Activated CD4-positive, alpha-beta T cell treated with anti-CD3 and anti-CD28 coated beads for 36 hours (primary cell): ENCODE data around the gene AP1M2. TPM values are rescaled to one million over a fixed set of nuclear protein-coding genes. Genes with fewer than 3 reads are reported as not detected.

Experiments used
- microRNA-seq: library from miRNA; unstranded; fragments of <30 nt; microRNA quantifications from one replicate; pipeline ENCODE4 v1.2.0, GENCODE V29; 2021; ENCODE audit warnings: borderline replicate concordance
- total RNA-seq, 2 experiments: library from RNA; stranded (reverse); gene quantifications; one replicate each; pipeline ENCODE4 v1.2.3, GENCODE V29; 2021

AP1M2 gene
- total RNA-seq, 2 experiments from 2014 or later, result not detected

Small RNA genes lying within 50 kb of the gene (microRNA-seq; reads per million reads assigned to microRNA genes)
- not detected for gene MIR1238

Other genes with a start within 250 kb of the AP1M2 start
- gene ICAM3, start 247.7 kb downstream of the AP1M2 start, total RNA-seq, result 100 to 1,000 TPM; 109 to 122 TPM
- 100 to 1,000 TPM; 151 to 197 TPM for gene TYK2, start 206.7 kb downstream of the AP1M2 start, total RNA-seq
- gene CDC37, start 183.8 kb downstream of the AP1M2 start, total RNA-seq, result 100 to 1,000 TPM; 178 to 190 TPM
- gene PDE4A, start 166.8 kb downstream of the AP1M2 start, total RNA-seq, result 1 to 10 TPM; 3.9 to 4.3 TPM
- gene KEAP1, start 84.0 kb downstream of the AP1M2 start, total RNA-seq, result 10 to 100 TPM; 38.7 to 58.7 TPM
- gene S1PR5, start 69.9 kb downstream of the AP1M2 start, total RNA-seq, result under 1 TPM; 0.07 to 0.11 TPM
- 10 to 100 TPM; 18.9 to 19.3 TPM for gene ATG4D, start 43.4 kb downstream of the AP1M2 start, total RNA-seq
- 10 to 100 TPM; 62.5 to 67.1 TPM for gene KRI1, start 21.3 kb downstream of the AP1M2 start, total RNA-seq
- gene CDKN2D, start 18.3 kb downstream of the AP1M2 start, total RNA-seq, result 10 to 100 TPM; 39.2 to 50.3 TPM
- 100 to 1,000 TPM in 1 of 2 experiments, 10 to 100 TPM in 1; 80.3 to 105 TPM for gene SLC44A2, start 38.2 kb upstream of the AP1M2 start, total RNA-seq
- gene ILF3, start 67.0 kb upstream of the AP1M2 start, total RNA-seq, result 100 to 1,000 TPM; 433 to 570 TPM
- 10 to 100 TPM; 51.5 to 52.8 TPM for gene QTRT1, start 114.1 kb upstream of the AP1M2 start, total RNA-seq
- gene DNM2, start 130.8 kb upstream of the AP1M2 start, total RNA-seq, result 100 to 1,000 TPM; 167 to 185 TPM
- 10 to 100 TPM in 1 of 2 experiments, 1 to 10 TPM in 1; 8.7 to 15.3 TPM for gene TMED1, start 248.9 kb upstream of the AP1M2 start, total RNA-seq